ENCODE results near the gene MIEF1.

Gene MIEF1

GRCh38 chr22:39559456-39560105 lies 57.5 kb downstream of the MIEF1 start:
- ATAC-seq (ENCODE audit: low read depth): peak; percentile 44; the same call in 2 of the 3 replicates
- no peak for DNase-seq (ENCODE audit: low spot score)
- Histone ChIP-seq H3K36me3 (ENCODE audit: low read depth) (no peaks in the 10 kb centered on the region), H3K27ac (ENCODE audit: poor library complexity, severe bottlenecking) (no peak overlapping the region), H3K27me3 (ENCODE audit: insufficient read depth, poor library complexity, severe bottlenecking) (peaks cover 30% of the 10 kb centered on the region), H3K4me1 (ENCODE audit: insufficient read depth, poor library complexity, severe bottlenecking) (no peaks in the 10 kb centered on the region), H3K9me3 (ENCODE audit: severe bottlenecking) (no peaks in the 10 kb centered on the region), H3K4me3 (ENCODE audit: severe bottlenecking) (no peak overlapping the region)
- TF ChIP-seq CTCF (IDR thresholded peaks at IDR 0.05; ENCODE audit: poor library complexity, severe bottlenecking): peak; percentile 46

GRCh38 chr22:39560127-39560526 lies 58.0 kb downstream of the MIEF1 start:
- ATAC-seq (ENCODE audit: low read depth): no peak
- DNase-seq (ENCODE audit: low spot score): no peak
- no peak overlapping the region for H3K4me3 ChIP-seq (ENCODE audit: severe bottlenecking)
- no peaks in the 10 kb centered on the region for H3K9me3 ChIP-seq (ENCODE audit: severe bottlenecking)
- no peak overlapping the region for H3K27ac ChIP-seq (ENCODE audit: poor library complexity, severe bottlenecking)
- no peaks in the 10 kb centered on the region for H3K4me1 ChIP-seq (ENCODE audit: insufficient read depth, poor library complexity, severe bottlenecking)
- H3K27me3 ChIP-seq (ENCODE audit: insufficient read depth, poor library complexity, severe bottlenecking): peaks cover 30% of the 10 kb centered on the region
- no peak for TF ChIP-seq CTCF (IDR thresholded peaks at IDR 0.05; ENCODE audit: poor library complexity, severe bottlenecking)
- no peaks in the 10 kb centered on the region for H3K36me3 ChIP-seq (ENCODE audit: low read depth)

- Histone ChIP-seq H3K4me3 (ENCODE audit: severe bottlenecking) (no peak overlapping the region), H3K36me3 (ENCODE audit: low read depth) (no peaks in the 10 kb centered on the region), H3K9me3 (ENCODE audit: severe bottlenecking) (no peaks in the 10 kb centered on the region), H3K4me1 (ENCODE audit: insufficient read depth, poor library complexity, severe bottlenecking) (peaks cover 4% of the 10 kb centered on the region), H3K27me3 (ENCODE audit: insufficient read depth, poor library complexity, severe bottlenecking) (peaks cover 12% of the 10 kb centered on the region), H3K27ac (ENCODE audit: poor library complexity, severe bottlenecking) (no peak overlapping the region)
- DNase-seq (ENCODE audit: low spot score): no peak
- TF ChIP-seq CTCF (IDR thresholded peaks at IDR 0.05; ENCODE audit: poor library complexity, severe bottlenecking): no peak
- ATAC-seq (ENCODE audit: low read depth): no peak
These were observed 60.9 kb downstream of the MIEF1 start for GRCh38 chr22:39562839-39563489.

DNA sequence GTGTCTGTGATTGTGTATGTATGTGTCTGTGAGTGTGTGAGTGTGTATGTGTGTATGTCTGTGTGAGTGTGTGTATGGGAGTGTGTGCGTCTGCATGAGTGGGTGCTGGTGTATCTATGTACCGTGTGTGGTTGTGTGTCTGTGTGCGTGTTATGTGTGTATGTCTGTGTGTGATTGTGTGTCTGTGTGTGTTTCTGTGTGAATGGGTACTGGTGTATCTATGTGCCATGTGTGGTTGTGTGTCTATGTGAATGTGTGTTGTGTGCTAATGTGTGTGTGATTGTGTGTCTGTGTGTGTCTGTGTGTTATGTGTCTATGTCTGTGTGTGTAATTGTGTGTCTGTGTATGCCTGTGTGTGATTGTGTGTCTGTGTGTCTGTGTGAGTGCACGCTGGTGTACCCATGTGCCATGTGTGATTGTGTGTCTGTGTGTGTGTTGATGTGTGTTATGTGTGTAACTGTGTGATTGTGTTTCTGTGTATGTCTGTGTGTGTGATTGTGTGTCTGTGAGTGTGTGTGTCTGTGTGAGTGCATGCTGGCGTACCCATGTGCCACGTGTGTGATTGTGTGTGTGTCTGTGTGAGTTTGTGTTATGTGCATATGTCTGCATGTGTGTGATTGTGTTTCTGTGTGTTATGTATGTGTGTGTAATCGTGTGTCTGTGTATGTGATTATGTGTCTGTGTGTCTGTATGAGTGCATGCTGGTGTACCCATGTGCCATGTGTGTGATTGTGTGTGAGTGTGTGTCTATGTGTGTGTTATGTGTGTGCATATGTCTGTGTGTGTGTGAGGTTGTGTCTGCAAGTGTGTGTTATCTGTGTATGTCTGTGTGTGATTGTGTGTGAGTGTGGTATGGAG lies 61.7 kb downstream of the MIEF1 start:
- H3K4me3 ChIP-seq (ENCODE audit: severe bottlenecking): no peak overlapping the region
- no peaks in the 10 kb centered on the region for H3K36me3 ChIP-seq (ENCODE audit: low read depth)
- peaks cover 4% of the 10 kb centered on the region for H3K27me3 ChIP-seq (ENCODE audit: insufficient read depth, poor library complexity, severe bottlenecking)
- TF ChIP-seq CTCF (IDR thresholded peaks at IDR 0.05; ENCODE audit: poor library complexity, severe bottlenecking): no peak
- DNase-seq (ENCODE audit: low spot score): no peak
- ATAC-seq (ENCODE audit: low read depth): no peak
- H3K4me1 ChIP-seq (ENCODE audit: insufficient read depth, poor library complexity, severe bottlenecking): peaks cover 4% of the 10 kb centered on the region
- H3K9me3 ChIP-seq (ENCODE audit: severe bottlenecking): no peaks in the 10 kb centered on the region
- H3K27ac ChIP-seq (ENCODE audit: poor library complexity, severe bottlenecking): no peak overlapping the region
